K562 (cell line): ENCODE data around the gene MAP4K1. TPM values are rescaled to one million over a fixed set of nuclear protein-coding genes. Genes with fewer than 3 reads are reported as not detected.

Source experiments
- AFF4 ChIP-seq: sonication (generic); formaldehyde crosslinking; IDR thresholded peaks from 2 replicates; pipeline ENCODE4 v1.8.0; 2023; ENCODE audit warnings: mild to moderate bottlenecking, missing genetic modification reagents
- DACH1 ChIP-seq: fragments of 450-650 bp; IDR thresholded peaks from 2 replicates; pipeline ENCODE4 v1.6.1; 2018; ENCODE audit not compliant: partially characterized antibody
- KDM1A ChIP-seq, 2 experiments: fragments of 450-650 bp; IDR thresholded peaks; 2 replicates each; pipeline ENCODE4 v1.6.1; 2016; ENCODE audit warnings: mild to moderate bottlenecking in 2 of 2
- MBD2 ChIP-seq: sonication (generic); IDR thresholded peaks from 2 replicates; pipeline ENCODE4 v1.6.1; 2016; ENCODE audit warnings: low read depth, borderline replicate concordance
- NR2C2 ChIP-seq, 2 experiments: fragments of 200-800 bp in 1 of 2; sonication (Bioruptor generic) in 1 of 2; sonication (generic) in 1 of 2; formaldehyde crosslinking in 1 of 2; IDR thresholded peaks; 2 replicates each; pipeline versions ENCODE4 v1.6.1 to v1.8.0; 2016 to 2022; ENCODE audit warnings: mild to moderate bottlenecking in 1 of 2, missing compliant biosample characterization in 1 of 2, missing genetic modification characterization in 1 of 2, missing genetic modification reagents in 1 of 2
- ZNF408 ChIP-seq: fragments of 250-450 bp; sonication (Bioruptor Pico); IDR thresholded peaks from 2 replicates; pipeline ENCODE4 v1.4.0; 2020; ENCODE audit warnings: low read depth, mild to moderate bottlenecking, moderate library complexity
- ZNF57 ChIP-seq: fragments of 450-650 bp; formaldehyde crosslinking; IDR thresholded peaks from 2 replicates; pipeline ENCODE4 v1.4.0; 2020; ENCODE audit warnings: mild to moderate bottlenecking, moderate library complexity
- polyA plus RNA-seq, 8 experiments: library from polyadenylated mRNA; depleted of rRNA in 4 of 8; stranded (reverse) in 5 of 8; unstranded in 3 of 8; fragments of >200 nt; fragmentation: Nextera tagmentation in 2 of 8; fragmentation: Illumina TruSeq in 1 of 8; extraction: Ambion mirVana in 2 of 8; extraction: Trizol in 1 of 8; gene quantifications; 2 replicates each; pipeline versions ENCODE4 v1.2.1 to v1.2.3, GENCODE V29; 2011 to 2014; ENCODE audit warnings: inconsistent platforms in 1 of 8, missing spikeins in 1 of 8
- total RNA-seq, 7 experiments: library from RNA; depleted of rRNA in 6 of 7; stranded (reverse); fragments of >200 nt in 6 of 7; fragmentation: Illumina TruSeq in 2 of 7; extraction: Trizol in 2 of 7; gene quantifications; 2 replicates each; pipeline versions ENCODE4 v1.2.1 to v1.2.3, GENCODE V29; 2011 to 2021; ENCODE audit warnings: low replicate concordance in 1 of 7

The MAP4K1 gene
- total and polyA plus RNA-seq, 9 of the 15 experiments (the other 6 are each of a cell fraction or from before 2014, with no cell fraction given) = 0.14 to 3.2 (median 0.73) TPM; not detected in 1

- TF ChIP-seq AFF4 (CRISPR knock-in tag) (no peak), NR2C2 (CRISPR knock-in tag; IDR thresholded peaks at IDR 0.05) (no peak), NR2C2 (tag; IDR thresholded peaks at IDR 0.05) (0 out of 2 replicates have a peak, but pooled peaks have one; percentile 24), MBD2 (no peak), ZNF408 (CRISPR knock-in tag) (no peak), ZNF57 (no peak), DACH1 (peak; percentile 52), KDM1A (IDR thresholded peaks at IDR 0.05) (no peak)
These were observed 35.3 kb upstream of the MAP4K1 start (continued) for GRCh38 chr19:38653028-38653571.
